ENCODE results near the gene CFAP70.

The CFAP70 gene

GRCh38 chr10:73215749-73216148 lies 142.9 kb downstream of the CFAP70 start:
- no peak for DNase-seq (ENCODE audit: low read depth in 3 of 3)

- no peak for DNase-seq (ENCODE audit: low read depth in 3 of 3)
Observed at GRCh38 chr10:73211106-73211811, 147.4 kb downstream of the CFAP70 start.

- no peak for DNase-seq (ENCODE audit: low read depth in 3 of 3)
Observed at GRCh38 chr10:73210395-73211105, 148.1 kb downstream of the CFAP70 start.

- no peak for DNase-seq (ENCODE audit: low read depth in 3 of 3)
Observed at GRCh38 chr10:73209705-73210104, 149.0 kb downstream of the CFAP70 start.

GRCh38 chr10:73207883-73208282 lies 150.8 kb downstream of the CFAP70 start:
- no peak for DNase-seq (ENCODE audit: low read depth in 3 of 3)

- DNase-seq (ENCODE audit: low read depth in 3 of 3): no peak
Observed at GRCh38 chr10:73206385-73206784, 152.3 kb downstream of the CFAP70 start.

- DNase-seq (ENCODE audit: low read depth in 3 of 3): no peak
Observed at GRCh38 chr10:73205890-73206289, 152.8 kb downstream of the CFAP70 start.

- no peak for DNase-seq (ENCODE audit: low read depth in 3 of 3)
Observed at GRCh38 chr10:73205081-73205480, 153.6 kb downstream of the CFAP70 start.
